Measurements from ENCODE around the gene AGTPBP1. TPM values are rescaled to one million over a fixed set of nuclear protein-coding genes. Genes with fewer than 3 reads are reported as not detected.

AGTPBP1 gene
- total and polyA plus RNA-seq, 4 donors: 10.6 to 55.9 (median 22.4) TPM

DNA sequence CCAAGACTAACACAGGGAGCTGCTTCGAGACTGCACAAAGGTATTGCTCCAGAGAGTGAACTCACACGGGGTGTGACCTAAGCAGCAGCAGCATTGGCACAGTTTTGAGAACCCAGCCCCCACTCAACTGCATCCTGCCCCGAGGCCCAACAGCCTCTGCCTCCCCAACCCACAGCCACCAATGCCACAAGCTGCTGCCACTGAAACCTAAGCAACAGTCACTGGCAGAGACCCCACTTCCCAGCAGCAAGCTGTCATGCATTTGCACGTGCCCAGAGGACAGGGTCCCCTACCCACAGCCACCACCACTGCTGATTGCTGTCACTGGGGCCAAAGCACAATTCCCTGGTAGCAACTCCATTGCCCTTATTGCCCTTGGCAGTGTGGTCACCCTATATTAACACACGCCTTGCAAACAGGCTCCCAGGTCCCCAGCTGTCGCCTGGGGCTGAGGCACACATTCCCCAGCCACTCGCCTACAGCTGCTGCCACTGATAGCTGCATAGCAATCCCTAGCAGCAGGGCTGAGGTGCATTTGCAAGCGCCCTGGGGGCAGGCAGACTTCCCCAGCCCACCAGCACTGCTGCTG, 141.0 kb downstream of the AGTPBP1 start:
- Histone ChIP-seq H3K27me3 (ENCODE audit: control insufficient read depth in 3 of 3, insufficient read depth in 3 of 3, low read length in 2 of 3) (no peaks in the 10 kb centered on the region), H3K4me1 (ENCODE audit: control insufficient read depth in 5 of 5, insufficient read depth in 5 of 5, low read length in 5 of 5) (peaks cover 0 to 7% (median 0%) of the 10 kb centered on the region in 5 donors), H3K27ac (ENCODE audit: low read depth in 1 of 2, low read length in 1 of 2) (no peak overlapping the region), H3K9ac (ENCODE audit: insufficient read depth in 1 of 2, low read length in 2 of 2) (no peak overlapping the region), H3K4me3 (no peak overlapping the region), H3K9me3 (ENCODE audit: control insufficient read depth in 4 of 4, insufficient read depth in 3 of 4, low read length in 3 of 4) (peaks cover 0 to 5% (median 2%) of the 10 kb centered on the region in 4 donors), H3K36me3 (ENCODE audit: control insufficient read depth in 4 of 4, insufficient read depth in 4 of 4, low read length in 4 of 4) (peaks cover 0 to 6% (median 4%) of the 10 kb centered on the region in 4 donors)
- ATAC-seq (ENCODE audit: insufficient read depth, low FRiP score) (no peak), DNase-seq (no peak)
- no peak for TF ChIP-seq CTCF (IDR thresholded peaks at IDR 0.05; ENCODE audit: control extremely low read depth, extremely low read depth)
- 78 to 86% methylated on average over 8 of the region's 8 CpGs for WGBS, 2 donors

GRCh38 chr9:85599540-85600105, 142.1 kb downstream of the AGTPBP1 start:
- TF ChIP-seq CTCF (IDR thresholded peaks at IDR 0.05; ENCODE audit: control extremely low read depth, extremely low read depth): no peak
- H3K4me1 ChIP-seq (ENCODE audit: control insufficient read depth in 5 of 5, insufficient read depth in 5 of 5, low read length in 5 of 5): peaks cover 0 to 7% (median 0%) of the 10 kb centered on the region in 5 donors
- H3K4me3 ChIP-seq: no peak overlapping the region
- H3K9me3 ChIP-seq (ENCODE audit: control insufficient read depth in 4 of 4, insufficient read depth in 3 of 4, low read length in 3 of 4): peaks cover 0 to 5% (median 2%) of the 10 kb centered on the region in 4 donors
- no peaks in the 10 kb centered on the region for H3K27me3 ChIP-seq (ENCODE audit: control insufficient read depth in 3 of 3, insufficient read depth in 3 of 3, low read length in 2 of 3)
- no peak overlapping the region for H3K9ac ChIP-seq (ENCODE audit: insufficient read depth in 1 of 2, low read length in 2 of 2)
- 84 to 89% methylated on average over 3 of the region's 3 CpGs for WGBS, 2 donors
- H3K27ac ChIP-seq (ENCODE audit: low read depth in 1 of 2, low read length in 1 of 2): no peak overlapping the region
- ATAC-seq (ENCODE audit: insufficient read depth, low FRiP score): no peak
- peaks cover 0 to 6% (median 4%) of the 10 kb centered on the region in 4 donors for H3K36me3 ChIP-seq (ENCODE audit: control insufficient read depth in 4 of 4, insufficient read depth in 4 of 4, low read length in 4 of 4)
- no peak for DNase-seq

GRCh38 chr9:85594316-85594715, 147.4 kb downstream of the AGTPBP1 start:
- H3K27ac ChIP-seq (ENCODE audit: low read depth in 1 of 2, low read length in 1 of 2): no peak overlapping the region
- 62 to 73% methylated on average over 3 of the region's 3 CpGs for WGBS, 2 donors
- no peak for TF ChIP-seq CTCF (IDR thresholded peaks at IDR 0.05; ENCODE audit: control extremely low read depth, extremely low read depth)
- ATAC-seq (ENCODE audit: insufficient read depth, low FRiP score) (no peak), DNase-seq (no peak)
- H3K9ac ChIP-seq (ENCODE audit: insufficient read depth in 1 of 2, low read length in 2 of 2): no peak overlapping the region
- no peaks in the 10 kb centered on the region for H3K27me3 ChIP-seq (ENCODE audit: control insufficient read depth in 3 of 3, insufficient read depth in 3 of 3, low read length in 2 of 3)
- peaks cover 0 to 2% (median 0%) of the 10 kb centered on the region in 5 donors for H3K4me1 ChIP-seq (ENCODE audit: control insufficient read depth in 5 of 5, insufficient read depth in 5 of 5, low read length in 5 of 5)
- H3K9me3 ChIP-seq (ENCODE audit: control insufficient read depth in 4 of 4, insufficient read depth in 3 of 4, low read length in 3 of 4): no peaks in the 10 kb centered on the region
- H3K36me3 ChIP-seq (ENCODE audit: control insufficient read depth in 4 of 4, insufficient read depth in 4 of 4, low read length in 4 of 4): peaks cover 0 to 6% (median 0%) of the 10 kb centered on the region in 4 donors
- H3K4me3 ChIP-seq: no peak overlapping the region

Data from lung (tissue), 12 donors.